ENCODE data around the gene EI24. TPM values are rescaled to one million over a fixed set of nuclear protein-coding genes. Genes with fewer than 3 reads are reported as not detected.

Gene EI24
- total and polyA plus RNA-seq, 2 donors (not counting 3 experiments of a cell fraction or from before 2014, with no cell fraction given) = 115 to 192 TPM

- Histone ChIP-seq H3K27me3 (ENCODE audit: control insufficient read depth in 2 of 2, insufficient read depth in 2 of 2, low read length in 2 of 2) (no peaks in the 10 kb centered on the region), H3K9ac (replicated peaks; ENCODE audit: extremely low read depth, insufficient read depth, low read length) (no peak overlapping the region), H4K20me1 (replicated peaks; ENCODE audit: control insufficient read depth, extremely low read depth, insufficient read depth, low read length) (no peaks in the 10 kb centered on the region), H3K36me3 (ENCODE audit: control insufficient read depth in 2 of 2, extremely low read depth in 1 of 2, insufficient read depth in 2 of 2, low read length in 2 of 2) (no peaks in the 10 kb centered on the region), H3K4me1 (ENCODE audit: control insufficient read depth, extremely low read depth, insufficient read depth, low read length) (no peaks in the 10 kb centered on the region), H2AFZ (ENCODE audit: low read depth, low read length) (no peak overlapping the region), H3K79me2 (ENCODE audit: control insufficient read depth, insufficient read depth, low read length) (no peaks in the 10 kb centered on the region), H3K27ac (ENCODE audit: insufficient read depth, low read depth, low read length) (no peak overlapping the region), H3K9me1 (replicated peaks; ENCODE audit: control insufficient read depth, extremely low read depth, insufficient read depth, low read length) (no peaks in the 10 kb centered on the region), H3K9me3 (replicated peaks; ENCODE audit: control insufficient read depth, insufficient read depth, low read length) (no peaks in the 10 kb centered on the region), H3K4me3 (replicated peaks in 1 of 3; ENCODE audit: insufficient read depth in 1 of 3, low read depth in 1 of 3, low read length in 3 of 3) (no peak overlapping the region), H3K4me2 (ENCODE audit: insufficient read depth, low read length) (no peak overlapping the region)
- dilution Hi-C loops (cut with MboI; ENCODE audit: extremely low pct_ligation_motif_present, low sequenced_read_pairs) (no loop called here), intact Hi-C loops (cut with micrococcal nuclease) (no loop called here)
- no TSS peak for BruUV-seq (replicated peaks)
- DNase-seq (ENCODE audit: low read depth, low spot score) (no peak), FAIRE-seq (no peak)
- CTCF ChIA-PET = interaction anchor here (0.6 to 1.4 kb wide), 2 partner anchors 10 to 110 kb away, joined by 3 to 4 read pairs; partner anchors contain the start of gene EI24
- POLR2A ChIA-PET = no interaction called here
- TF ChIP-seq FOS (IDR thresholded peaks at IDR 0.05; ENCODE audit: borderline replicate concordance, insufficient read depth, low read length) (no peak), JUN (IDR thresholded peaks at IDR 0.05; ENCODE audit: borderline replicate concordance, insufficient read depth, insufficient read length, low read depth) (no peak)
These were observed 9.4 kb upstream of the EI24 start for GRCh38 chr11:125559888-125560287.

GRCh38 chr11:125561924-125562323 lies 7.4 kb upstream of the EI24 start:
- DNase-seq (ENCODE audit: low read depth, low spot score) (no peak), FAIRE-seq (no peak)
- H4K20me1 ChIP-seq (replicated peaks; ENCODE audit: control insufficient read depth, extremely low read depth, insufficient read depth, low read length) = no peaks in the 10 kb centered on the region
- no peaks in the 10 kb centered on the region for H3K36me3 ChIP-seq (ENCODE audit: control insufficient read depth in 2 of 2, extremely low read depth in 1 of 2, insufficient read depth in 2 of 2, low read length in 2 of 2)
- CTCF ChIA-PET = no interaction called here
- POLR2A ChIA-PET = no interaction called here
- intact Hi-C loops (cut with micrococcal nuclease) = no loop called here
- TF ChIP-seq MYC (IDR thresholded peaks at IDR 0.05; ENCODE audit: low read depth, low read length) = no peak
- TF ChIP-seq, protein P1, sequence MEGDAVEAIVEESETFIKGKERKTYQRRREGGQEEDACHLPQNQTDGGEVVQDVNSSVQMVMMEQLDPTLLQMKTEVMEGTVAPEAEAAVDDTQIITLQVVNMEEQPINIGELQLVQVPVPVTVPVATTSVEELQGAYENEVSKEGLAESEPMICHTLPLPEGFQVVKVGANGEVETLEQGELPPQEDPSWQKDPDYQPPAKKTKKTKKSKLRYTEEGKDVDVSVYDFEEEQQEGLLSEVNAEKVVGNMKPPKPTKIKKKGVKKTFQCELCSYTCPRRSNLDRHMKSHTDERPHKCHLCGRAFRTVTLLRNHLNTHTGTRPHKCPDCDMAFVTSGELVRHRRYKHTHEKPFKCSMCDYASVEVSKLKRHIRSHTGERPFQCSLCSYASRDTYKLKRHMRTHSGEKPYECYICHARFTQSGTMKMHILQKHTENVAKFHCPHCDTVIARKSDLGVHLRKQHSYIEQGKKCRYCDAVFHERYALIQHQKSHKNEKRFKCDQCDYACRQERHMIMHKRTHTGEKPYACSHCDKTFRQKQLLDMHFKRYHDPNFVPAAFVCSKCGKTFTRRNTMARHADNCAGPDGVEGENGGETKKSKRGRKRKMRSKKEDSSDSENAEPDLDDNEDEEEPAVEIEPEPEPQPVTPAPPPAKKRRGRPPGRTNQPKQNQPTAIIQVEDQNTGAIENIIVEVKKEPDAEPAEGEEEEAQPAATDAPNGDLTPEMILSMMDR (IDR thresholded peaks at IDR 0.05; ENCODE audit: extremely low read depth in 1 of 2, insufficient read depth in 1 of 2, low read depth in 1 of 2, low read length in 2 of 2) = no peak
- no peak for TF ChIP-seq EZH2 (IDR thresholded peaks at IDR 0.05; ENCODE audit: borderline replicate concordance, low read depth, low read length, severe bottlenecking)
- TF ChIP-seq FOS (IDR thresholded peaks at IDR 0.05; ENCODE audit: borderline replicate concordance, insufficient read depth, low read length) = no peak
- TF ChIP-seq JUN (IDR thresholded peaks at IDR 0.05; ENCODE audit: borderline replicate concordance, insufficient read depth, insufficient read length, low read depth) = no peak
- H3K79me2 ChIP-seq (ENCODE audit: control insufficient read depth, insufficient read depth, low read length) = no peaks in the 10 kb centered on the region
- H3K9ac ChIP-seq (replicated peaks; ENCODE audit: extremely low read depth, insufficient read depth, low read length) = no peak overlapping the region
- no peak overlapping the region for H3K27ac ChIP-seq (ENCODE audit: insufficient read depth, low read depth, low read length)
- H3K4me1 ChIP-seq (ENCODE audit: control insufficient read depth, extremely low read depth, insufficient read depth, low read length) = no peaks in the 10 kb centered on the region
- no peak overlapping the region for H3K4me3 ChIP-seq (replicated peaks in 1 of 3; ENCODE audit: insufficient read depth in 1 of 3, low read depth in 1 of 3, low read length in 3 of 3)
- no TSS peak for BruUV-seq (replicated peaks)
- H3K4me2 ChIP-seq (ENCODE audit: insufficient read depth, low read length) = no peak overlapping the region
- dilution Hi-C loops (cut with MboI; ENCODE audit: extremely low pct_ligation_motif_present, low sequenced_read_pairs) = no loop called here
- no peaks in the 10 kb centered on the region for H3K9me1 ChIP-seq (replicated peaks; ENCODE audit: control insufficient read depth, extremely low read depth, insufficient read depth, low read length)
- H2AFZ ChIP-seq (ENCODE audit: low read depth, low read length) = no peak overlapping the region
- no peaks in the 10 kb centered on the region for H3K27me3 ChIP-seq (ENCODE audit: control insufficient read depth in 2 of 2, insufficient read depth in 2 of 2, low read length in 2 of 2)
- H3K9me3 ChIP-seq (replicated peaks; ENCODE audit: control insufficient read depth, insufficient read depth, low read length) = no peaks in the 10 kb centered on the region
